ENCODE measurements around the gene CCPG1.
"Not testable (repeated sequence)": the region's sequence is repeated elsewhere in the genome, so short reads cannot be mapped to it uniquely, and the experiment has no call there.

CCPG1 gene, protein sequence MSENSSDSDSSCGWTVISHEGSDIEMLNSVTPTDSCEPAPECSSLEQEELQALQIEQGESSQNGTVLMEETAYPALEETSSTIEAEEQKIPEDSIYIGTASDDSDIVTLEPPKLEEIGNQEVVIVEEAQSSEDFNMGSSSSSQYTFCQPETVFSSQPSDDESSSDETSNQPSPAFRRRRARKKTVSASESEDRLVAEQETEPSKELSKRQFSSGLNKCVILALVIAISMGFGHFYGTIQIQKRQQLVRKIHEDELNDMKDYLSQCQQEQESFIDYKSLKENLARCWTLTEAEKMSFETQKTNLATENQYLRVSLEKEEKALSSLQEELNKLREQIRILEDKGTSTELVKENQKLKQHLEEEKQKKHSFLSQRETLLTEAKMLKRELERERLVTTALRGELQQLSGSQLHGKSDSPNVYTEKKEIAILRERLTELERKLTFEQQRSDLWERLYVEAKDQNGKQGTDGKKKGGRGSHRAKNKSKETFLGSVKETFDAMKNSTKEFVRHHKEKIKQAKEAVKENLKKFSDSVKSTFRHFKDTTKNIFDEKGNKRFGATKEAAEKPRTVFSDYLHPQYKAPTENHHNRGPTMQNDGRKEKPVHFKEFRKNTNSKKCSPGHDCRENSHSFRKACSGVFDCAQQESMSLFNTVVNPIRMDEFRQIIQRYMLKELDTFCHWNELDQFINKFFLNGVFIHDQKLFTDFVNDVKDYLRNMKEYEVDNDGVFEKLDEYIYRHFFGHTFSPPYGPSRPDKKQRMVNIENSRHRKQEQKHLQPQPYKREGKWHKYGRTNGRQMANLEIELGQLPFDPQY

DNA sequence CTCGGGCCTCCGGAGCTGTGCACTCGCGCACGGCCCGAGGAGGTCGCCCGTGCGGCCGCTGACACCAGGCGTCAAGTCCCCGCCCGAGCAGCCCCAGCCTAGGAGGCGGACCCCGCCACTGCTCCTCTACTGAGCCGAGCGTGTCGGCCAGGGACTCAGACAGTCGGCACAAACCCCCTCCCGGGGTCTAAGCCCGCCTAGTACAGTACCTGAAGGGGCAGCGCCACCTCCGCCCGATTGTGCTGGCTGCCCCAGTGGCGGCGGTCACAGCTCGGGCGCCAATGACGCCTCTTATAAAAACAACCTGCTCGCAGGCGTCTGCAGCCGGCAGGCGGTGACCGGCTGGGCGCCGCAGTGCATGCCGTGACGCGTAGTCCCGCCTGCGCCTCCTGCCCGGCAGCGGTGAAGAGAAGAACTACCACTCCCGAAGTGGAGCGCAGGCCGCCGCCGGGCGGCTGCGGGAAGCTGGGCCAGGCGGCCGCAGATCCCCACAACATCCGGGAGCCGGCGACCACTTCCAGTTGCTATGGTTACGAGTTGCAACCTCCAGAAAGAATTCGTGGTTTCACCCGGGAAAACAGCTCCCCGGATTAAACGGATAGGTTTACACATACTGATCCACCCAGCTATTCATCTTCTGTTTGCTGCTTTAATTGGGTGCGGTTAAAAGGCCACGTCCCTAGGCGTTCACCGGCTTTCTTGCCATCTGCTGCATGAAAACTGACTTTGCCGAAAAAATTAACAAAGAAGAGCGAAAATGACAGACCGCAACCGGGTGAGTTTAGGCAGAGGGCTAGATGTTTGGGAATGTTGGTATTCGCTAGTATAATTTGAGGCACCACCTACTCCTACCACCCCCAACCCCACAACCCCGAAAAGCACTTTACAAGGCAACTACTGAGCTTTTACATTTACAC is at the start of gene CCPG1, which contains the start of gene PIERCE2:
TSS of gene CCPG1 (minus strand) at position 348 of the 917 bp plus-strand sequence. CDS start 18,935 bp downstream, outside the sequence.
TSS of gene PIERCE2 (plus strand) at position 484 of the 917 bp plus-strand sequence. CDS start at position 758, 274 bp downstream.
- peak; percentile 90 for DNase-seq (ENCODE audit: low spot score)

DNA sequence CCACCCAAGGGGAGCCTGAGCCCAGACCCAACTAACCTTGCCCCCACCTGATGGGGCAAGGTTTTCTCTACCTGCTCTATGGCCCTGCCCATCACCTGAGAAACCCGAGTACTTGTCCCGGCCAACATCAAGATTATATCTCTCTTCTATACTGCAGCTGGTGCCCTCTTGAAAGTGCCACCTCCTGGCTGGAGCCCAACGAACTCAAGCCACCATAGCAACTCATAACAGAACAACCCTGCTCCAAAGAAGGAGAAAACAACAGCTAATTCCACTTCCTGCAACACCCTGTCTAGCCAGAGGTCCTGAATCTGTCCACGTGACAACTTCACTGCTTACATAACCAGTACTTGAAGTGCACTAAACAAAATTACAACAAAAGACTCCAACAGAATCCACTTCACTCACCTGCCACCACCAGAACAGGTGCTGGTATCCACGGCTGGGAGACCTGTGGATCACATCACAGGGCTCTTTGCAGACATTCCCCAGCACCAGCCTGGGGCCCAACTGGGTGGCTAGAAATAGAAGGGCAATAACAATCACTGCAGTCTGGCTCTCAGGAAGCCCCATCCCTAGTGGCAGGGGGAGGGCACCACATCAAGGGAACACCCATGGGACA is 49.4 kb upstream of the CCPG1 start:
- no peak for DNase-seq (ENCODE audit: low spot score)

DNA sequence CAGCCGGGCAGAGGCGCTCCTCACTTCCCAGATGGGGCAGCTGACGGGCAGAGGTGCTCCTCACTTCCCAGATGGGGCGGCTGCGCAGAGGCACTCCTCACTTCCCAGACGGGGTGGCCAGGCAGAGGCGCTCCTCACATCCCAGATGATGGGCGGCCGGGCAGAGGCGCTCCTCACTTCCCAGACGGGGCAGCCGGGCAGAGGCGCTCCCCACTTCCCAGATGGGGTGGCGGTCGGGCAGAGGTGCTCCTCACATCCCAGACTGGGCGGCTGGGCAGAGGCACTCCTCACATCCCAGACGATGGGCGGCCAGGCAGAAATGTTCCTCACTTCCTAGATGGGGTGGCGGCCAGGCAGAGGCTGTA is 38.9 kb upstream of the CCPG1 start:
- not testable (repeated sequence) for DNase-seq (ENCODE audit: low spot score)

DNA sequence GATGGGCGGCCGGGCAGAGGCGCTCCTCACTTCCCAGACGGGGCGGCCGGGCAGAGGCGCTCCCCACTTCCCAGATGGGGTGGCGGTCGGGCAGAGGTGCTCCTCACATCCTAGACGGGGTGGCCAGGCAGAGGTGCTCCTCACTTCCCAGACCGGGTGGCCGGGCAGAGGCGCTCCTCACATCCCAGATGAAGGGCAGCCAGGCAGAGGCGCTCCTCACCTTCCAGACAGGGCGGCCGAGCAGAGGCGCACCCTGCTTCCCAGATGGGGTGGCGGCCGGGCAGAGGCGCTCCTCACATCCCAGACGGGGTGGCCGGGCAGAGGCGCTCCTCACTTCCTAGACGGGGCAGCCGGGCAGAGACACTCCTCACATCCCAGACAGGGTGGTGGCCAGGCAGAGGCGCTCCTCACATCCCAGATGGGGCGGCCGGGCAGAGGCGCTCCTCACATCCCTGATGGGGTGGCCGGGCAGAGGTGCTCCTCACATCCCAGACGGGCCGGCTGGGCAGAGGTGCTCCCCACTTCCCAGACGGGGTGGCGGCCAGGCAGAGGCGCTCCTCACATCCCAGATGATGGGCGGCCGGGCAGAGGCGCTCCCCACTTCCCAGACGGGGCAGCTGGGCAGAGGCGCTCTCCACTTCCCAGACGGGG is 38.3 kb upstream of the CCPG1 start:
- DNase-seq (ENCODE audit: low spot score): not testable (repeated sequence)

DNA sequence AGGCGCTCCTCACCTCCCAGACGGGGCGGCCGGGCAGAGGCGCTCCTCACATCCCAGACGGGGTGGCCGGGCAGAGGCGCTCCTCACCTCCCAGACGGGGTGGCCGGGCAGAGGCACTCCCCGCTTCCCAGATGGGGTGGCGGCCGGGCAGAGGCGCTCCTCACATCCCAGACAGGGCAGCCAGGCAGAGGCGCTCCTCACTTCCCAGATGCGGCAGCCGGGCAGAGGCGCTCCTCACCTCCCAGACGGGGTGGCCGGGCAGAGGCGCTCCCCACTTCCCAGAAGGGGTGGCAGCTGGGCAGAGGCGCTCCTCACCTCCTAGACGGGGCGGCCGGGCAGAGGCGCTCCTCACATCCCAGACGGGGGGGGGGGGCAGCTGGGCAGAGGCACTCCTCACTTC is 37.8 kb upstream of the CCPG1 start:
- DNase-seq (ENCODE audit: low spot score): not testable (repeated sequence)

DNA sequence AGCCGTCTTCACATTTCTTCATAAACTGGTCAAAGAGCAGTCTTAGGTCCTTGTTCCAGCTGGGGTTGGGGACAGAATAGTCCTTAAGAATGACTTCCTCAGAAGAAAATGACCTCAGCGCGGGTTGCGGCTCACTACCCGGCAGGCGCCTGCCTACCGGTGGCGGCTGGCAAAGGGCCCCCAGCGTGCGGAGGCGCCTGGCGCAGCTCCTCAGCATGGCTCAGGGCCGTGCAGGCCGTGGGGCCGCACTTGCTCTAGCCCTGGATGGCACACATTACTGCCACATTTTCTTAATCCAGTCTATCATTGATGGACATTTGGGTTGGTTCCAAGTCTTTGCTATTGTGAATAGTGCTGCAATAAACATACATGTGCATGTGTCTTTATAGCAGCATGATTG is 35.0 kb upstream of the CCPG1 start:
- not testable (repeated sequence) for DNase-seq (ENCODE audit: low spot score)

DNA sequence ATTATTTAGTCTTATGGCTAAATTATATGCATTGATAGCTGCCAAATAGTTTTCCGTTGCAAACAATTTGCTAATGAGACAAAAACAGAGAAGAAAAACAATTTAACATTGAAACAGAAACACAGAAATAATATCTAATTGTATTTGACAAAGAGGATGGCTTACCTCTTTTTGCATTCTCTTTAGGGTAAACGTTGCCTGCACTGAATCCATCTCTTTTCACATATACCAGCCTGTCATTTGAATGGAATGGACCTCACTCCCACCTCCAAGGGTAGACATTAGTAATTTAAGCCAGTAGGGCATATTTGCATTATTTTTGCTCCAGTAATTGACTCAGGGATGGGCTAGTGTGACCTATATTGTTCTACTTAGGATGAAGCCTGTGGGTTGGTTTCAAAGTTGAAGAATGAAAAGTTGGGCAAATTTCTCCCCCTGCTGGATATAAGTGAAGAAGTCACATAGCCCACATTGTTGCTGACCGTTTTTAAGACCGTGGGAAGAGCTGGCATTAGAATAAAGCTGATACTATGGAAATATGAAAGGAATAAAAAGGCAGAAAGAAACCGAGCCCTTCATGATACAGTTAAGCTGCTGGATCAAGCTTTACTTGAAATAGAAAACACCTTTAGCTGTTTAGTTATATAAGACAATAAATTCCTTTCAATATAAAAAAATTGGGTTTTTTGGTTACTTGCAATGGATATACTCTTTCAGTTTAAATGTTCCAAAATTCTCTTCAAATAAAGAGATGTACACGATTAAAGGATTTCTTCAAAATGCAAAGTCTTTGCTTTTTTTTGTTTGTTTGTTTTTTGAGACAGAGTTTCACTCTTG is 27.0 kb upstream of the CCPG1 start:
- DNase-seq (ENCODE audit: low spot score): peak; percentile 54

DNA sequence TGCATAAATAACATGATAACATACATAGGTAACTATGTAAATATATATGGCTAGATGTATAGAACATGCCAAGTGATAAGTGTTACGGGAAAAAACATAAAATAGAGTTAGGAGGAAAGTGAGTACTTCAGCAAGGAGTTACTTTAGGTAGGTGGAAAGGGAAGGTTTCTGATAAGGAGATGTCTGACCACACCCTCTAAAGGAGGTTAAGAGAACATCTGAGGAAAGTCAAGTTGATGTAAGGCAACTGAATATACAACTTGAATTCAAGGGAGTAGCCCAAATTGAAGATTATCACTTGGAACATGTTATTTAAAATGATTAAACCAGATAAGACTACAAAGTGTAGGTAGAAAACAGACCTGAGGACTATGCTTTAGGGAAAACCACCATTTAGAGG is 13.9 kb upstream of the CCPG1 start:
- no peak for DNase-seq (ENCODE audit: low spot score)

DNA sequence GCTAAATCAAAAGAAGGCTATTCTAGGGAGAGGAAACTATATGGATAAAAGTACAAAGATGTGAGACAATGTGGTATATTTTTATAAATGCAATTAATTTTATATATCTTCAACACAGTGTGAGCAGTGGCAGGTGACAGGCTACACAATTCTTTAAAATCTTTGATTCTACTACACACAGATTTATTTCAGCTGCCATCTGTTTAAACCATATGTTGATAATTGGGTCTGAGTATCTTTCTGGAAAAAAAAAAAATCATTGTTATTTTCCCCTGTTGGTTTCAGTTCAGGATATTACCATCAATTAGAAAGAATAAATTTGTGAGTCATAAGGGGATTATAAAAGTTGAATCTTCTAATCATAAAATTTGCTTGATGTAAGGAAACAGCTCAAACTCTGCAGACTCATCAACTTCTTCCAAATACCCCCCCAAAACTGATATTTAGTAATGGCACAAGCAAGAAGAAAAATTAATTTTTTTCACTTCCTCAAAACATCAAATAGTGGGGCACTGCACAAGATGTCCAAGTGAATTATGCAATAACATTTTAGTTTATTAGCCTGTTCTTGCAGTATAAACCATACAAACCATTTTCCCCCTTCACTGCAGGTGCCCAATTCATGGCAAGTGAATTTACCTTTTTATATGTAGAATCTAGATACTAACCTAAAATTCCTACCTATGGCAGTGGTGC is 12.2 kb upstream of the CCPG1 start:
- no peak for DNase-seq (ENCODE audit: low spot score)

DNA sequence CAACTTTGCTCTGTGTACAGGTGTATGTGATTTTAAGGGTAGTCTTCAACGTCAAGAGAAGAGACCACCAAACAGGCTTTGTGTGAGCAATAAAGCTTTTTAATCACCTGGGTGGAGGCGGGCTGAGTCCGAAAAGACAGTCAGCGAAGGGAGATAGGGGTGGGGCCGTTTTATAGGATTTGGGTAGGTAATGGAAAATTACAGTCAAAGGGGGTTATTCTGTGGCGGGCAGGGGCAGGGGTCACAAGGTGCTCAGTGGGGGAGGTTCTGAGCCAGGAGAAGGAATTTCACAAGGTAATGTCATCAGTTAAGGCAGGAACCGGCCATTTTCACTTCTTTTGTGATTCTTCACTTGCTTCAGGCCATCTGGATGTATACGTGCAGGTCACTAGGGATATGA is 9.5 kb upstream of the CCPG1 start:
- not testable (repeated sequence) for DNase-seq (ENCODE audit: low spot score)

DNA sequence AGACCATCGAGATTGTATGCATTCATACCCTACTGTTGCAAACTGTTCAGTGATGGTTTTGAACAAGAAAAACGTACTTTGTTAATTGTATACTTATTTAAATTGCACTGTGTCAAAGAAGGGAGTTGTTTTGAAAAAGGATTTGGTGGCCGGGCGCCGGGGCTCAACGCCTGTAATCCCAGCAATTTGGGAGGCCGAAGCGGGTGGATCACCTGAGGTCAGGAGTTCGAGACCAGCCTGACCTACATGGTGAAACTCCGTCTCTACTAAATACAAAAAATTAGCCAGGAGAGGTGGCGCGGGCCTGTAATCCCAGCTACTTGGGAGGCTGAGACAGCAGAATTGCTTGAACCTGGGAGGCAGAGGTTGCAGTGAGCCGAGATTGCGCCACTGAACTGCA is 817 bp upstream of the CCPG1 start:
- DNase-seq (ENCODE audit: low spot score): not testable (repeated sequence)

DNA sequence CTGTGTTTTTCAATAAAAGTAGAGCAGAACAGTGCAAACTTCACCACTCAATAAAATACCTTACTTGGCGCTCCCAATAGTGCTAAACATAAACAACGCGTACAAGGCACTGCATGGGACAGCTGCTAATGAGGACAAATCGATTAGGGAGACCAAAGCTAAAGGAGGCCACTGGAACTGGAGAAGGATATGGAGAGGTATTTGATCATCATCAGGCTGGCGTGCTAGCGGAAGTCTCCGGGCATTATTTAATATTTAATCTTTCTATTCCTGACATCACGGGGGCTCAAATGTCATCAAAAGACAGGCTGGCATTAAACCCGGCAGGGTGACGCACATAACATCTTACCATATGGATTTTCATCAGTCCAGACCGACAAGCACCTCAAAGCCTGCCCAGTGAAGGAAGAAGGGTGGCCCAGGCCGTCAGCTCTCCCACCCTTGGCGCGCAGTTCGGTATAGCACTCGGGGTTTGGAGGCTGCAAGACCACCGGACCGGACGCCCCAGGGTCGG is 604 bp downstream of the CCPG1 start:
- peak; percentile 3 for DNase-seq (ENCODE audit: low spot score)

DNA sequence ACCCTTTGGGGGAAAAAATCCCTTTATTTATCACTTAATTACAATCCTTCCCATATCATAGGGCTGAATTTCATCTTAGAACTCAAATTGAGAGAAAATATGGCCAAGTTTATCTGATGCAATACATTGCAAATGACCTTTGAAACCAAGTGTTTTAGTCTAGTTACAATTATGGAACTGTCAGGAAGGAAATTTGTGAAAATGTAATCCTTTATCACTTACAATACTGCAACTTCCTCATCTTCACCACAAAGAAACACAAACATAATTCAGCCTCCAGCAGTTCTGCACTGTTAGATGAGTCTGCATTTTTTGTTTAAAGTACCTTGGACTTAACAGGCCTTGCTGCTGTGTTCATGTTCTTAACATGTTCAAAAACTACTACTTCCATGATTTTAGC is 4.6 kb downstream of the CCPG1 start:
- no peak for DNase-seq (ENCODE audit: low spot score)

DNA sequence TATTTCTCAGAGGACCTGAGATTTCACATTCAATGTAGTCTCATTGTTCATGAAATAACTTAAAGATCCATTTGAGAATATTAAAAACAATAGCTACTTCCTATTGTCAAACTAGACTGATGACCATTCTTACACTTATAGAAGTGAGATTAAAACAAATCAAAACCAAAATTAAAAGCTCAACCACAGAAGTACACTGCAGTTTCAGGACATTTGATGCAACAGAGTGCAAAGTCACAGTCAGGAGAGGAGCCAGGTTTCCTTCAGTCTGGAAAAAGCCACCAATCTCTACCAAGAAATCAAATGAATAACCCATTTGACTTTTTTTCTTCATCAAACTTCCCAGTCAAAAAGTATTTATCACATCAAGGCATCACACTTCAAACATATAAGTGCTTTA is 5.5 kb downstream of the CCPG1 start:
- DNase-seq (ENCODE audit: low spot score): no peak

DNA sequence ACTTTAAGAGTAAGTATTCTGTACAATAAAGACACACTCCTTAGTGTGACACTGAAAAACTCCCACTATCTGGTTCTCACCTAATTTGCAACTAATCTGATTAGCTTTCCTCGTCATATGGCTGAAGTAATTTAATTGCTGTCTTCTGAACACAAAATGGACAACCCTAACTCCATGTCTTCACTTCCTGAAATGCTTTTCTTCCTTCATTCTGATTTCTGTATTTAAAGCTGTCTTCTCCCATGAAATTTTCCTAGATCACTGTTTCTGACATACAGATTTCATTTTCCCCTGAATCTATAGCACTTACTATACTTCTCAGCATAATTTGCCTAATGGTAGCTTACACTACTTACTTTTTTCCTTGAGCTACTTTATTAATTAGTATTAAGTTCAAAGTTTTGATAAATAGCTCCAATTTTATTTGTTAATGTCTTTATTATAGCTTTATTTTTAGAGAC is 6.3 kb downstream of the CCPG1 start:
- DNase-seq (ENCODE audit: low spot score): no peak

DNA sequence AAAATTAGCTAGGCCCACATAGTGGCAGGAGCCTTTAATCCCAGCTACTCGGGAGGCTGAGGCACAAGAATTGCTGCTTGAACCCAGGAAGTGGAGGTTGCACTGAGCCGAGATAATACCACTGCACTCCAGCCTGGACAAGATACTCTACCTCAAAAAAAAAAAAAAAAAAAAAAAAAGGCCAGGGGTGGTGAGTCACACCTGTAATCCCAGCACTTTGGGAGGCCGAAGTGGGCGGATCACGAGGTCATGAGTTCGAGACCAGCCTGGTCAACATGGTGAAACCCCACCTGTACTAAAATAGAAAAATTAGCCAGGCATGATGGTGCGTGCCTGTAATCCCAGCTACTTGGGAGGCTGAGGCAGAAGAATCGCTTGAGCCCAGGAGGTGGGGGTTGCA is 8.1 kb downstream of the CCPG1 start:
- not testable (repeated sequence) for DNase-seq (ENCODE audit: low spot score)

DNA sequence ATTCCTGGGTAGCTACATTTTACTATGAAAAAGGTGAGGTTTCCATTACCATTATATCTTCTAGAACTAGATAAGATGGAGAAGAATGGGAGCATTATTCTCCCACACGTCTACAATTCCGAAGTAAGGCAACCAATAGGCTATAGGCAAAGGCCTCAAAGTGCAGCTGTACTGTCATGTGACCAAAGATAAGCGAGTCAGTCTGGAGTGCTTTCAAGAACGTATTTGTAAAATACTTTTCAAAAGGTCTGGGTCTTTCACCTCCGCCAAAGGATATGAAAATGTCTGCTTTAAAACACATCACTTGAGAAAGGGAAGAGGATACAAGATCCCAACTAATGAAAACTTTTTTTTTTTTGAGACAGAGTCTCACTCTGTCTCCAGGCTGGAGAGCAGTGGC is 9.9 kb downstream of the CCPG1 start:
- DNase-seq (ENCODE audit: low spot score): no peak

DNA sequence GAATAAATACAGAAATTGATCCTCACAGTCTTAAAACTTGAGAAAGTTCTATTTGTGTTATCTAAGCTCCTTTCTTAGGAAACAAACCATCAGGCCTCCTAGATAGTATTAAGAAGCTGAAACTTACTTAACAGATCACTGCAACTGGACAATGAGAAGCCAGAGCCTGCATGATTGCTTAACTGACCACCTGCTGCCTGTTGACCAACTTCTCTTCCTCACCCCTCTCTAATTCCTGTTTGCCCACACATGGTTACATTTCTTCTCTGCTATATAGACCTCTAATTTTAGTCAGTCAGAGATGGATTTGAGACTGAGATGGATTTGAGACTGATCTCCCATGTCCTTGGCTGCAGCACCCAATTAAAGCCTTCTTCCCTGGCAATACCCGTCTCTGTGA is 13.5 kb downstream of the CCPG1 start:
- no peak for DNase-seq (ENCODE audit: low spot score)

DNA sequence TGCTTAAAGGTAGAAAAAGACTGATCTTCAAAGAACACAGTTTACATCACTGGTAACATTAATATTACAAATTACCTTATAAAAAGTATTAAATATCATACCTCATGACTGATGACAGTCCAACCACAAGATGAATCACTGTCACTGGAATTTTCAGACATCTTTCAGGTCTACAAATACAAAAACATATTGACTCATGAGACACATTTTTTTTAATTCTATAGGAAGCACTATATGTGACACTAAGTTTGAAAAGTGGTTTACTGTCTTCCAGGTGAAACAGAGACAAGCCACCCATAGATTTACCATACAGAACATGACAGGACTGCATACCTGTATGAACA is 18.9 kb downstream of the CCPG1 start:
- peak; percentile 28 for DNase-seq (ENCODE audit: low spot score)

All from CD4-positive, alpha-beta T cell treated with Interleukin-2 at 100 ng/mL for 4 hours (primary cell).